Measurements from ENCODE around the gene TGM2.

TGM2 gene

GRCh38 chr20:38158701-38159351, 6.2 kb downstream of the TGM2 start:
- no peak for DNase-seq

DNA sequence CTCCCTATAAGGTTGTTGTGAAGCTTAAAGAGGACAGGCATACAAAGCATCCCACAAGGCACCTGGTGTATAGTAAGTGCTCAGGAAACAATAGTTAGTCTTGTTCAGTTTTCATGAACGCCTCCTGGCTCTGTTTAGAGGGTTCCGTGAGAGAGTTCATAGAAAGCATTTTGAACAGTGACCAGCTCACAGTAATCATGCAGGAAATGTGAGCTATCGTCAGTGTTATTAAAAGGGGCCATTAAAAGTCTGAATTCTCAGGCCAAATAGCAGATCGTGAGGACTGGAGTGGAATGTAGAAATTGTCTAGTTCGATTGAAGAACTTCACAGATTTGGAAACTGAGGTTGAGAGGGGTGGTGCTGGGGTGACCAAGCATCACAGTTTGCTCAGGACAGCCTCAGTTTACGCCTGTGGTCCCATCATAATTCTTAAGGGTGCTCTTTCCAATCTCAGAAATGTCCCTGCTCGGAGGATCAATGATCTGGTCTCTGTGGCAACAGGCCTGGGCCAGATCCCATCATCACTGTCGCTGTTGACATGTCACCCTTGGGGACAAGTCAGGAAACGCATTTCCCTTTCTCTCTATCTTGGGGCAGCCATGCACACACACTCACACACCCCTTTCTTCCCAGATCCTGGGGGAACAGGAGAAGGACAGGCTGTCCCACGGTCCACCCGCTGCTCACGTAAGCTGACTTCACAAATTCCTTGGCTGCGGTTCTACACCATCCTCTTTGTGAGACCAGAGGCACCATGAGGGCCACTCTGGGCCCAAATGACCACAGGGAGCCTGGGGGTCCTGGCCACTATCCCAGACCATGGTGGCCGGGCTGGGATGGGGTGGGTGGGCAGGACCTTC, 7.2 kb downstream of the TGM2 start:
- no peak for DNase-seq

- no peak for DNase-seq
Observed at GRCh38 chr20:38156888-38157634, 8.0 kb downstream of the TGM2 start.

DNA sequence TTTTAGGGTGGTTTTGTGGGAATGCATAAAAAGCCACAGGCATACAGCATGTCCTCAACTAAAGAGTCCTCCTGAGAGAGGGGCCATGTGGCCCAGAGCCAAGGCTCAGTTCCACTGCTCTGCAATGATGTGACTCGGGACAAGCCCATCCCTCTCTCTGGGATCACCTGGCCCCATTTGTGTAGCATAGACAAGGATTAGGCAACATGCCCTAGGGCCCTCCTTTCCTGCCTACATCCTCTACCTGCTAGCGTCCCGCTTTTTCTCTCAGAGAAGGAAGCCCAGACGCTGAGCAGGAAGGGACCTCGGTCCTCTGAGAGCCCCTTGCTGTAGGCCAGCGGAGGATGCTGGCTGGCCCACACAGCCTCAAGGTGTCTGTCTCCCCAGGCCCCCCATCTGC, 8.8 kb downstream of the TGM2 start:
- DNase-seq, result no peak

- no peak for DNase-seq
Observed at GRCh38 chr20:38155811-38156210, 9.3 kb downstream of the TGM2 start.

GRCh38 chr20:38153401-38153800, 11.7 kb downstream of the TGM2 start:
- DNase-seq, result no peak

DNA sequence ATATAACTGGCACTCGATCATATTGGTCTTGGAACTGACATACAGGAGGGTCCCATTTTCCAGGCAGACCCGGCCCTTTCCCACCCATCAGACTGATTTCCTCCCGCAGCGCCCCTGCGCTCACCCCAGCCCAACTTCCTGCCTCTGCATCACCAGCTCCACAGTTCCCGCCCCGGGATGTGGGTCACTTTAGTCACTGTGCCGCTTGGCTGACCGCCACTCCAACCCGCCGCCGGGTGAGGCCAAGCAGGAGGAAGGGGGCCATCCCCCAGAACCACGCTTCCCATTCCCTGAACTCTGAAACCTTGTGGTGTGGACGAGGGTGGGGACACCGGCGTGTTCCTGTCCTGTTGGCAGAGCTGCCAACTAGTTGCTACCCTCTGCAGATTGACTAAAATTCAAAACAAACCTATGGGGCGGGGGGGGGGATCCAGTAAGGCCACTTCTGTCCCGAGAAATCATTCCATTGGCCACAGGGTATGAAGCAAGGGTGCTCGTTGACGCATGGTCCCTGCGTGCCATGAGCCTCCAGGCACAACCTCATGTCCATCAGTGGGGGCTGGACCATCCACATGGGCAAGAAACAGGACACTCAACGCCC, 12.3 kb downstream of the TGM2 start:
- peak; percentile 72 for DNase-seq

- DNase-seq, result no peak
Observed at GRCh38 chr20:38152175-38152620, 12.9 kb downstream of the TGM2 start.

- DNase-seq, result no peak
Observed at GRCh38 chr20:38151455-38151854, 13.6 kb downstream of the TGM2 start.

- no peak for DNase-seq
Observed at GRCh38 chr20:38150335-38151170, 14.5 kb downstream of the TGM2 start.

DNA sequence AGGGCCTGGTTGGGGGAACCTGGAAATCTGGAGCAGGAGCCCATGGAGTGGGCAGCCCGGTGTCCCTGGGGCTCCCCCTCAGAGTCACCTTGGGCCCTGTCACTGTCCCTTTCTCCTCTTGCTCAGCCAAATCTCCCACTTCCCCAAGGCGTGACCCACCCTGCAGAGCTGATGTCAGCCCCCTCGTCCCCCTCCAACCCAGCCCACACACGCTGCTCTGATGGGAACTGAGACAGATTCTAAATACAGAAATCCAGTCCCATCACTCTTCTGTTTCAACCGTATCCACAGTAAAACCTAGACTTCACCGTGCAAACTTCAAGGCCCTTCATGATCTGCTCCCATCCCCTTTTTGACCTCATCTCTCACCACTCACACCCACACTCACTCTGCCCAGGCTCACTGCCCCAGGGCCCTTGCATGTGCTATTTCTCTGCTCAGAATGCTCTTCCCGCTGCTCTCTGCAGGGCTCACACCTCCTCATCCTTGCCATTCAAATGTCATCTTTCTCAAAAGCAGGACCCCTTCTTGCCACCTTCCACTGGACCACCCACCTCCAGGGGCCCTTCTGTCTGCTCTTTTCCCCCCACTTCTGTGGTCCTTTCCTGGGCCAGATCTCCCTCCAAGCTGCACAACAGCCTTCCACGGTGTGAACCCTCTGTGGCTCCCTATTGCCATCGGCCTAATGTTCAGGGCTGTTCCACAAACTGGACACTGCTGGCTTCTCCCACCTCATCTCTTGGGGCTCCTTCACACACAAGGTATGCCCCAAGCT, 16.6 kb downstream of the TGM2 start:
- DNase-seq, result no peak

DNA sequence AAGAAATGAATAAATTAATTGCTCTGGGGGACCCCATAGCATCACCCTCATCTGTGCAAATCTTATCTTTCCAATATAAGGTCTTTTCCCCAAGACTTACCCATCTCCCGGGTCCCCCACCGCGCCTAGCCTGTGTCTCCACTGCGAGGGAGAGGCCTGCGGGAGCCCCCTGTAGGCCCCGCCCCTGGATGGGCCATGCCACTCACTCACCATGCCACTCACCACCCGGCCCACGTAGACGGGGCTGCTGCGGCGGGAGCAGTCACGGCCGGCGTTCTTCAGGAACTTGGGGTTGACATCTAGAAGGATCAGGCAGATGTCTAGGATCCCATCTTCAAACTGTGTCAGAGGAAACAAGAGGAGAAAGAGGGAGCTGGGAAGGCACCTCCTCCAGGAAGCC, 17.3 kb downstream of the TGM2 start:
- DNase-seq, result no peak

DNA sequence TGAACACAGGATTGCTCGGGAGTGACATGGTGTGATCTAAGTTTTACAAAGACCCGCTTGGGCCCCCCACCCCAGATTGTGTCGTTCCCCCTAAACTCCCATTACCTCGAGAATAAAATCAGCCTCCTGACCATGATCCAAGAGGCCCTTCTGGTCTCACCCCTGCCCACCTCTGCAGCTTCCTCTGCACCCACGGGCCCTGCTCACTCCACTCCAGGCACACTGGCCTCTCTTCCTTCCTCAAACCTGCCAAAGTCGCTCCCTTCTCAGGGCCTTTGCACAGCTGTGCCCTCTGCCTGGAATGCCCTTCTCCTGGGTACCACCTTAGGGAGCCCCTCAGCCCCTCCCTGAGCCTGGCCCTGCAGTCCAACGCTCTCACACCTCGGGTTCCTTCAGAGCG, 17.9 kb downstream of the TGM2 start:
- no peak for DNase-seq

GRCh38 chr20:38146628-38147027, 18.4 kb downstream of the TGM2 start:
- no peak for DNase-seq

DNA sequence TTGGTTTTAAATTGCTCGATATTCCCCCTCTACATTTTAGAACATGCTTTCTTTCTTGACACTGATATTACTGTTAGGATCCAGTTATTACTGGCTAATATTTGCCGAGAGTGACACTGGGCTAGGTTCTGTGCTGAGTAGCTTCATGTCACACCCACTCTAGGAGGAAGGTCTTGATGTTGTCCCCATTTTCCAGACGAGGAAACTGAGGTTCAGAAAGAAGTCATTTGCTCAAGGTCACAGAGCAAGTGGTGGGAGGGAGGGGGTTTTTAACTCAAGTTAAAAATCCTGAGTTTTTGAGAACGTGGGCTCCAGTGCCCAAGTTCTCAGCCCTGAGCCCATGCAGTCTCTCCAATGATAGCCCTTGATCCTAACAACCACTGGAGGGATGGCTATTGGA, 18.9 kb downstream of the TGM2 start:
- no peak for DNase-seq

DNA sequence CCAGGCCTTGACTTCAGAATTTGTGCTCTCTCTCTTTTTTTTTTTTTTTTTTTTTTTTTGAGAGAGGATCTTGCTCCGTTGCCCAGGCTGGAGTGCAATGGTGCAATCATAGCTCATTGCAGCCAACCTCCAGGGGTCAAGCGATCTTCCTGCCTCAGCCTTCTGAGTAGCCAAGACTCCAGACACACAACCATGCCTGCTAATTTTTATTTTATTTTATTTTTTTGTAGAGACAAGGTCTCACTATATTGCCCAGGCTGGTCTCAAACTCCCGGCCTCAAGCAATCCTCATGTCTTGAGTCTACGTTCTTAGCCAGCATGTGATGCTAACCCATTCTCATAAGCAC, 19.4 kb downstream of the TGM2 start:
- no peak for DNase-seq

DNA sequence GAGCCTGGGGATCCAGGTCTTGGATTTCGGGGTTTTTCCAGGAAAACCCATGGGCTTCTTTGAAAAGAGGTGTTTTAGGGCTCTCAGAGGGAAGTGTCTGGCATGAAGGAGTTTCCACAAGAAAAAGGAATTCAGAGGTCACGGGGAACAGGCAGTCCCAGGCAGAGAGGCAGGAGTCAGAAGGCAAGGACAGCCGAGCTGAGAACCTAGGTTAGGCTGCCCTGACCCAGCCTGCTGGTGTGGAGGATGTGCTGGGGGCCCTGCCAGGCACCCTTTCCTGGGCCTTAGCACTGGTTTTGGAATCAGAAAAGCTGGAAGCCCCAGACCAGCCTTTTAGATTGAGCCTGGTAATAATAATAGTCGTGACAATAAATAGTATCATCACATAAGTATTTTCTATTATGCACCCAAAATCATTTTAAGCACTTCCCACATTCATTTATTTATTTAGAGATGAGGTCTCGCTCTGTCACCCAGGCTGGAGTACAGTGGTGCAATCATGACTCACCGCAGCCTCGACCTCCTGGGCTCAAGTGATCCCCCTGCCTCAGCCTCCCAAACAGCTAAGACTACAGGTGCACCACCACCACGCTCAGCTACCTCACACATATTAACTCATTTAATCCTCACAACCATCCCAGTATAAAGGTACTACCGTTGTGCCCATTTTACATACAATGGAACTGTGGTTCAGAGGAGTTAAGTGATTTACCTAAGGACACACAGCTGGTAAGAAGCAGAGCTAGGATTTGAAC, 19.9 kb downstream of the TGM2 start:
- DNase-seq, result no peak

GRCh38 chr20:38144598-38144973, 20.5 kb downstream of the TGM2 start:
- DNase-seq, result no peak

- no peak for DNase-seq
Observed at GRCh38 chr20:38143646-38144554, 21.2 kb downstream of the TGM2 start.

DNA sequence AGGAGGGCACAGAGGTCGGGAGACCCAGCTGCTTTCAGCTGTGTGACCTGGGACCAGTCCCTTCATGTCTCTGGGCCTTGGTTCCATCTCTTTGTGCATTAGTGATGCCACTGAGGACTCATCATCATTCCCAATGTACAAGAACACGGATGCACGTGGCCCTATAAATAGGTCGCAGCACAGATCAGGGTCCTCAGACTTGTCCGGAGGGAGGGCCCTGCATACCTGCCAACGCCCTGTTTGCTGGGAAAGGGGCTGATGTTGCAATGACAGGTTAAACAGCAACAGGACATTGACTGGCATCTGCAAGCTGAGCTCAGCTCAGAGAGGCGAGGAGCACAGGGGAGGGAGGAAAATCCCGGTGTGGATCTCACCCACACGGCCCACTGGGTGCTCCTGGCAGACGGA, 21.8 kb downstream of the TGM2 start:
- DNase-seq, result no peak
